Gastrocnemius medialis (tissue), 4 donors: ENCODE data around the gene ZEB2.

Experiments
- CTCF ChIP-seq, 5 experiments: fragments of 450-650 bp in 3 of 5; fragments of 200-600 bp in 2 of 5; sonication (generic) in 2 of 5; IDR thresholded peaks in 4 of 5; conservative IDR thresholded peaks in 1 of 5; 1 replicate in 4 of 5; 2 replicates in 1 of 5; pipeline ENCODE4 v1.5.1; 2016 to 2019; ENCODE audit warnings: antibody characterized with exemption in 5 of 5, mild to moderate bottlenecking in 3 of 5, moderate library complexity in 3 of 5
- POLR2A ChIP-seq, 2 donors: fragments of 450-650 bp; IDR thresholded peaks; one replicate each; pipeline ENCODE4 v1.6.1; 2017; ENCODE audit warnings: antibody characterized with exemption in 2 of 2, mild to moderate bottlenecking in 2 of 2, moderate library complexity in 2 of 2

- no peak for TF ChIP-seq CTCF (IDR thresholded peaks at IDR 0.05 in 4 of 5, conservative IDR thresholded peaks at IDR 0.05 in 1 of 5)
- no peak for TF ChIP-seq POLR2A (IDR thresholded peaks at IDR 0.05)
These were observed 171.1 kb downstream of the ZEB2 start for GRCh38 chr2:144348846-144349245.
